WTC11 (cell line): ENCODE data around the gene KAZN.

ENCODE experiments used
- ATF2 ChIP-seq: sonication (generic); formaldehyde crosslinking; IDR thresholded peaks from 2 replicates; pipeline ENCODE4 v1.8.1; 2022; ENCODE audit warnings: low read depth, missing genetic modification reagents, borderline replicate concordance
- CBFB ChIP-seq: sonication (generic); formaldehyde crosslinking; IDR thresholded peaks from 2 replicates; pipeline ENCODE4 v1.8.1; 2022; ENCODE audit warnings: mild to moderate bottlenecking, low read depth, missing genetic modification reagents
- CDX4 ChIP-seq: fragments of 250-450 bp; sonication (Bioruptor Pico); IDR thresholded peaks from 2 replicates; pipeline ENCODE4 v1.9.0; 2021; ENCODE audit warnings: moderate library complexity, mild to moderate bottlenecking, inconsistent platforms, borderline replicate concordance
- CTCF ChIP-seq: fragments of 200-600 bp; IDR thresholded peaks from 2 replicates; pipeline ENCODE4 v1.8.0; 2022; ENCODE audit warnings: antibody characterized with exemption
- ETV6 ChIP-seq: sonication (generic); formaldehyde crosslinking; IDR thresholded peaks from 2 replicates; pipeline ENCODE4 v1.8.1; 2022; ENCODE audit warnings: mild to moderate bottlenecking, missing genetic modification reagents
- HMGXB4 ChIP-seq: sonication (generic); formaldehyde crosslinking; IDR thresholded peaks from 2 replicates; pipeline ENCODE4 v1.8.1; 2023; ENCODE audit warnings: mild to moderate bottlenecking, moderate library complexity, missing genetic modification reagents
- NFYB ChIP-seq: sonication (generic); formaldehyde crosslinking; conservative IDR thresholded peaks from 2 replicates; pipeline ENCODE4 v1.8.0; 2022; ENCODE audit warnings: low read depth, missing genetic modification reagents
- PREB ChIP-seq: sonication (generic); formaldehyde crosslinking; IDR thresholded peaks from 2 replicates; pipeline ENCODE4 v1.8.1; 2022; ENCODE audit warnings: mild to moderate bottlenecking, missing genetic modification reagents, moderate library complexity, borderline replicate concordance
- RORB ChIP-seq: fragments of 250-450 bp; sonication (Bioruptor Pico); IDR thresholded peaks from 2 replicates; pipeline ENCODE4 v1.9.0; 2021; ENCODE audit warnings: mild to moderate bottlenecking
- SP1 ChIP-seq: sonication (generic); formaldehyde crosslinking; conservative IDR thresholded peaks from 2 replicates; pipeline ENCODE4 v1.8.1; 2022; ENCODE audit warnings: missing genetic modification reagents
- ZBTB21 ChIP-seq: sonication (generic); formaldehyde crosslinking; IDR thresholded peaks from 2 replicates; pipeline ENCODE4 v1.8.1; 2023; ENCODE audit warnings: mild to moderate bottlenecking, missing genetic modification reagents, borderline replicate concordance
- ZMAT4 ChIP-seq: fragments of 250-450 bp; sonication (Bioruptor Pico); IDR thresholded peaks from 2 replicates; pipeline ENCODE4 v1.9.0; 2021; ENCODE audit warnings: mild to moderate bottlenecking
- TF ChIP-seq, protein P1 (sequence below): sonication (generic); formaldehyde crosslinking; IDR thresholded peaks from 2 replicates; pipeline ENCODE4 v1.8.1; 2022; ENCODE audit warnings: low read depth, mild to moderate bottlenecking, moderate library complexity, missing genetic modification reagents, borderline replicate concordance

DNA sequence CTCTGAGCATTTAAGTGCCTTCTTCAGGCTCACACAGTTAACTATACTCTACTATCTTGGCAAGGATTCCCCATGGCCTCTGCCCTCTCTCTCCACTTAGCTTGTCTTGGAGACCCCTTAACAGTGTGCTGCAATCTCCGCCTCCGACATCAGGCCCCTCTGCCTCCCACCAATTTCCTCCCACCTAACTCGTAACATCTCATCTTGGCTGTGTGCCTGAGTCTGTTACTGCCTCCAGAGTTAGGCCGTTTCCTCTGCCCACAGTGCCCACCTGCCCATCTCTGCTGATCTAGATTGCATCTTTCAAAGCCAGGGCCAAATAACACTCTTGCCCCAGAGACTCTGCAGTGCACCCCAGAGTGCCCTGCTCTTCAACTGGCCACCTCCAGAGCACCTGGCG is 310.8 kb downstream of the KAZN start:
- no peak for TF ChIP-seq NFYB (CRISPR knock-in tag)
- no peak for TF ChIP-seq CBFB
- TF ChIP-seq CTCF = no peak
- TF ChIP-seq RORB (CRISPR knock-in tag) = no peak
- TF ChIP-seq, protein P1, sequence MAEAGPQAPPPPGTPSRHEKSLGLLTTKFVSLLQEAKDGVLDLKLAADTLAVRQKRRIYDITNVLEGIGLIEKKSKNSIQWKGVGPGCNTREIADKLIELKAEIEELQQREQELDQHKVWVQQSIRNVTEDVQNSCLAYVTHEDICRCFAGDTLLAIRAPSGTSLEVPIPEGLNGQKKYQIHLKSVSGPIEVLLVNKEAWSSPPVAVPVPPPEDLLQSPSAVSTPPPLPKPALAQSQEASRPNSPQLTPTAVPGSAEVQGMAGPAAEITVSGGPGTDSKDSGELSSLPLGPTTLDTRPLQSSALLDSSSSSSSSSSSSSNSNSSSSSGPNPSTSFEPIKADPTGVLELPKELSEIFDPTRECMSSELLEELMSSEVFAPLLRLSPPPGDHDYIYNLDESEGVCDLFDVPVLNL (CRISPR knock-in tag) = no peak
- no peak for TF ChIP-seq ATF2
- TF ChIP-seq PREB = no peak
- no peak for TF ChIP-seq CDX4 (CRISPR knock-in tag)
- no peak for TF ChIP-seq ZMAT4 (CRISPR knock-in tag)
- TF ChIP-seq SP1 = no peak
- TF ChIP-seq ETV6 (CRISPR knock-in tag) = no peak
- TF ChIP-seq HMGXB4 (CRISPR knock-in tag) = no peak
- TF ChIP-seq ZBTB21 (CRISPR knock-in tag) = no peak
